Psoas muscle (tissue), 8 donors: ENCODE data around the gene ZBTB8A. TPM values are rescaled to one million over a fixed set of nuclear protein-coding genes. Genes with fewer than 3 reads are reported as not detected.
A peak's percentile ranks its signal among the peaks of the same experiment; 100 is the strongest.

Source experiments
- ATAC-seq, 4 donors: fragments of 200-7000 bp; cut with Tn5 transposase; one replicate each; pipeline ENCODE4 v1.9.1; 2020; ENCODE audit warnings: moderate library complexity in 3 of 4, mild to moderate bottlenecking in 2 of 4
- DNase-seq, 2 donors: peaks; one replicate each; pipeline ENCODE4 v3.0.0-alpha.2; 2020
- H3K27ac ChIP-seq: fragments of 200-600 bp; one replicate; pipeline ENCODE4 v1.8.0; 2022
- H3K27me3 ChIP-seq, 3 donors: fragments of 200-600 bp in 1 of 3; one replicate each; pipeline versions ENCODE4 v1.6.1 to v1.8.0; 2013 to 2022; ENCODE audit warnings: low read length in 2 of 3, mild to moderate bottlenecking in 2 of 3, moderate library complexity in 1 of 3; ENCODE audit not compliant: insufficient read depth in 3 of 3
- H3K36me3 ChIP-seq, 2 donors: fragments of 200-600 bp in 1 of 2; one replicate each; pipeline versions ENCODE4 v1.6.1 to v1.8.0; 2013 to 2022; ENCODE audit warnings: low read depth in 1 of 2, mild to moderate bottlenecking in 1 of 2, moderate library complexity in 1 of 2; ENCODE audit not compliant: insufficient read depth in 1 of 2
- H3K4me1 ChIP-seq: fragments of 200-600 bp; one replicate; pipeline ENCODE4 v1.8.0; 2022
- H3K4me3 ChIP-seq: fragments of 200-600 bp; one replicate; pipeline ENCODE4 v1.8.0; 2022; ENCODE audit warnings: mild to moderate bottlenecking
- H3K9me3 ChIP-seq: fragments of 200-600 bp; one replicate; pipeline ENCODE4 v1.8.0; 2022
- CTCF ChIP-seq: fragments of 200-600 bp; IDR thresholded peaks from one replicate; pipeline ENCODE4 v1.8.0; 2022; ENCODE audit warnings: antibody characterized with exemption
- WGBS, 3 donors: extraction: QIAGEN DNeasy Blood & Tissue Kit; methylation state at CpG; one replicate each; pipeline versions ENCODE4 v1.1.6 to v1.1.7; 2013; 5-methylcytosine and 5-hydroxymethylcytosine counted together
- intact Hi-C, 2 donors: fragments of 100-400 bp; cut with DNase I; formaldehyde crosslinking; loops; one replicate each; pipeline versions ENCODE4 v1.11.0 to v1.14.2; 2022
- polyA plus RNA-seq, 3 donors: library from polyadenylated mRNA; stranded (reverse); fragments of 200-250 nt; gene quantifications; one replicate each; pipeline ENCODE4 v1.2.3, GENCODE V29; 2013
- total RNA-seq, 4 donors: library from RNA; stranded (reverse); fragmentation: NEBNext Ultra II Directional in 2 of 4; extraction: Animal tissue kit (Norgen Biotek cat#: 25700) in 2 of 4; gene quantifications; one replicate each; pipeline versions ENCODE4 v1.2.1 to v1.2.4, GENCODE V29; 2021 to 2023
- donor health status: healthy with polysubstance abuse.
- donor health status: DM: no; HTN: no; CAD: no; lungs with moderate emphysema.
- donor health status: Bipolar disorder and iron deficiency.
- donor health status: healthy.
- donor health status: DM: yes; HTN: yes; CAD: no.
- donor health status: DM: no; HTN: no; CAD: no.
- donor health status: DM: no; HTN: no; CAD: no.
- donor health status: DM: yes; HTN: yes; CAD: no.

ZBTB8A gene
- total and polyA plus RNA-seq, 7 donors = 1.6 to 3.6 (median 2.5) TPM

- DNase-seq = no peak
- Histone ChIP-seq H3K4me3 (no peak overlapping the region), H3K36me3 (no peaks in the 10 kb centered on the region), H3K27me3 (no peaks in the 10 kb centered on the region), H3K4me1 (no peaks in the 10 kb centered on the region), H3K27ac (no peak overlapping the region), H3K9me3 (no peaks in the 10 kb centered on the region)
- WGBS, 3 donors = 84 to 87% (median 86%) methylated on average over 7 of the region's 7 CpGs
- intact Hi-C loops = no loop called here
- no peak for ATAC-seq
- no peak for TF ChIP-seq CTCF
These were observed 44.4 kb upstream of the ZBTB8A start for GRCh38 chr1:32494711-32495337.

GRCh38 chr1:32496127-32496526 lies 43.1 kb upstream of the ZBTB8A start:
- Histone ChIP-seq H3K9me3 (no peaks in the 10 kb centered on the region), H3K4me3 (no peak overlapping the region), H3K4me1 (peaks cover under 1% of the 10 kb centered on the region), H3K27me3 (no peaks in the 10 kb centered on the region), H3K36me3 (no peaks in the 10 kb centered on the region), H3K27ac (no peak overlapping the region)
- ATAC-seq = peak in 1 of 4 donors; percentile 12
- DNase-seq = no peak
- intact Hi-C loops = no loop called here
- no peak for TF ChIP-seq CTCF
- WGBS, 3 donors = 21 to 47% (median 31%) methylated on average over 5 of the region's 5 CpGs

- no peaks in the 10 kb centered on the region for H3K9me3 ChIP-seq
- ATAC-seq (no peak), DNase-seq (no peak)
- 53 to 65% (median 57%) methylated on average over 8 of the region's 8 CpGs for WGBS, 3 donors
- H3K4me1 ChIP-seq = peaks cover 11% of the 10 kb centered on the region
- no peaks in the 10 kb centered on the region for H3K36me3 ChIP-seq
- no peaks in the 10 kb centered on the region for H3K27me3 ChIP-seq
- intact Hi-C loops = no loop called here
- H3K4me3 ChIP-seq = no peak overlapping the region
- no peak overlapping the region for H3K27ac ChIP-seq
- no peak for TF ChIP-seq CTCF
These were observed 40.5 kb upstream of the ZBTB8A start for GRCh38 chr1:32498751-32499150.

GRCh38 chr1:32500387-32501209 lies 38.6 kb upstream of the ZBTB8A start:
- peak; percentile 30 for TF ChIP-seq CTCF
- Histone ChIP-seq H3K4me3 (peak overlapping the region; percentile 87), H3K4me1 (peaks cover 11% of the 10 kb centered on the region), H3K36me3 (no peaks in the 10 kb centered on the region), H3K9me3 (no peaks in the 10 kb centered on the region), H3K27me3 (no peaks in the 10 kb centered on the region), H3K27ac (peak overlapping the region; percentile 90)
- DNase-seq (peak; percentile 79 to 86), ATAC-seq (peak; percentile 75 to 81 (median 76))
- intact Hi-C loops = no loop called here
- 1 to 2% (median 1%) methylated on average over 69 to 99 of the region's 99 CpGs for WGBS, 3 donors
